SK-N-SH (cell line): ENCODE results near the gene KRT80.

Experiments
- EP300 ChIP-seq, 2 experiments: IDR thresholded peaks; 2 replicates each; pipeline versions ENCODE4 v1.4.0 to v1.6.1; 2012; ENCODE audit warnings: borderline replicate concordance in 1 of 2, low read depth in 1 of 2, low read length in 1 of 2
- EZH2phosphoT487 ChIP-seq: fragments of 200-600 bp; sonication (generic); IDR thresholded peaks from 2 replicates; pipeline ENCODE4 v1.6.1; 2017; ENCODE audit warnings: low read depth, mixed run types, mild to moderate bottlenecking, antibody characterized with exemption, moderate library complexity, borderline replicate concordance
- FOXM1 ChIP-seq: IDR thresholded peaks from 2 replicates; pipeline ENCODE4 v1.4.0; 2012; ENCODE audit warnings: low read depth, mild to moderate bottlenecking
- GATA2 ChIP-seq: sonication (generic); formaldehyde crosslinking; IDR thresholded peaks from 2 replicates; pipeline ENCODE4 v1.5.0; 2020; ENCODE audit warnings: mild to moderate bottlenecking, missing genetic modification reagents
- NRF1 ChIP-seq: IDR thresholded peaks from 2 replicates; pipeline ENCODE4 v1.6.1; 2012; ENCODE audit warnings: low read depth, mild to moderate bottlenecking, low read length
- POLR2AphosphoS5 ChIP-seq: IDR thresholded peaks from 2 replicates; pipeline ENCODE4 v1.6.1; 2012; ENCODE audit warnings: low read depth, low read length
- RFX5 ChIP-seq: IDR thresholded peaks from 2 replicates; pipeline ENCODE4 v1.6.1; 2012; ENCODE audit warnings: mild to moderate bottlenecking, improper control_type of control experiment, low read length
- SMC3 ChIP-seq: IDR thresholded peaks from 2 replicates; pipeline ENCODE4 v1.6.1; 2012; ENCODE audit warnings: low read depth, low read length, improper control_type of control experiment
- TAF1 ChIP-seq: IDR thresholded peaks from 2 replicates; pipeline ENCODE4 v1.6.1; 2012; ENCODE audit warnings: low read depth, mild to moderate bottlenecking, low read length, moderate library complexity, borderline replicate concordance
- YY1 ChIP-seq: IDR thresholded peaks from 2 replicates; pipeline ENCODE4 v1.4.0; 2012; ENCODE audit warnings: low read depth, mild to moderate bottlenecking
- TF ChIP-seq, protein P1 (sequence below): fragments of 200-600 bp; sonication (generic); IDR thresholded peaks from 2 replicates; pipeline ENCODE4 v1.6.1; 2017; ENCODE audit warnings: antibody characterized with exemption, mild to moderate bottlenecking, moderate library complexity
- TF ChIP-seq, protein P2 (sequence below): IDR thresholded peaks from 2 replicates; pipeline ENCODE4 v1.4.0; 2012; ENCODE audit warnings: low read depth, borderline replicate concordance
- TF ChIP-seq, protein P3 (sequence below): IDR thresholded peaks from 2 replicates; pipeline ENCODE4 v1.4.0; 2012; ENCODE audit warnings: low read depth

DNA sequence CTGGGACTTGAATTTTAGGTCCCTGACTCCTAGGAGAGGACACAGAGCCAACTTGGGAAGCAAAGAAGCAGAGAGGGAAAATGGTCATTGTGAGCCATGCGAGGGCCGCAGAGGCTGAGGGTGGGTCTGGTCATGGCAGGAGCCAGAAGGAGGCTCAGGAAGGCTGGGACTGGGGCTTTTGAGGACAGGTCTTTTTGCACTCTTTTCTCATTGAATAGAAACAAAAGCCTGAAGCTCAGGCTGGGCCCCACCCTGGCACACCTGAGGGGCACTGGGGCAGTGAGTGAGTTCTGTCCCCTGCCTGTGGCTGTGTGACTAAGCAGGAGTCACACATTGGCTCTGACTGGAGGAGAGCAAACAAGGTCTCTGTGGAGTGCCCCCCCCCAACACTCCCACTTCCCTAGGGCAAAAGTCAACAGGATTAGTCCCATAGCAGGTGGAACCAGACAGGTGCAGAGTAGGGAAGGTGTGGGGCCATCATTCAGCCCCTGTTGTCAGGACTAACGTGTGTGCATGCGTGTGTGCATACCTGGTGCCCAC is 44.1 kb upstream of the KRT80 start:
- TF ChIP-seq SMC3 (no peak), RFX5 (no peak), EZH2phosphoT487 (no peak), GATA2 (no peak), NRF1 (no peak), YY1 (no peak), TAF1 (no peak), FOXM1 (no peak), POLR2AphosphoS5 (no peak), EP300 (IDR thresholded peaks at IDR 0.05; ENCODE audit: borderline replicate concordance in 1 of 2, low read depth in 1 of 2, low read length in 1 of 2) (no peak)
- TF ChIP-seq, protein P1, sequence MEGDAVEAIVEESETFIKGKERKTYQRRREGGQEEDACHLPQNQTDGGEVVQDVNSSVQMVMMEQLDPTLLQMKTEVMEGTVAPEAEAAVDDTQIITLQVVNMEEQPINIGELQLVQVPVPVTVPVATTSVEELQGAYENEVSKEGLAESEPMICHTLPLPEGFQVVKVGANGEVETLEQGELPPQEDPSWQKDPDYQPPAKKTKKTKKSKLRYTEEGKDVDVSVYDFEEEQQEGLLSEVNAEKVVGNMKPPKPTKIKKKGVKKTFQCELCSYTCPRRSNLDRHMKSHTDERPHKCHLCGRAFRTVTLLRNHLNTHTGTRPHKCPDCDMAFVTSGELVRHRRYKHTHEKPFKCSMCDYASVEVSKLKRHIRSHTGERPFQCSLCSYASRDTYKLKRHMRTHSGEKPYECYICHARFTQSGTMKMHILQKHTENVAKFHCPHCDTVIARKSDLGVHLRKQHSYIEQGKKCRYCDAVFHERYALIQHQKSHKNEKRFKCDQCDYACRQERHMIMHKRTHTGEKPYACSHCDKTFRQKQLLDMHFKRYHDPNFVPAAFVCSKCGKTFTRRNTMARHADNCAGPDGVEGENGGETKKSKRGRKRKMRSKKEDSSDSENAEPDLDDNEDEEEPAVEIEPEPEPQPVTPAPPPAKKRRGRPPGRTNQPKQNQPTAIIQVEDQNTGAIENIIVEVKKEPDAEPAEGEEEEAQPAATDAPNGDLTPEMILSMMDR: no peak
- TF ChIP-seq, protein P2, sequence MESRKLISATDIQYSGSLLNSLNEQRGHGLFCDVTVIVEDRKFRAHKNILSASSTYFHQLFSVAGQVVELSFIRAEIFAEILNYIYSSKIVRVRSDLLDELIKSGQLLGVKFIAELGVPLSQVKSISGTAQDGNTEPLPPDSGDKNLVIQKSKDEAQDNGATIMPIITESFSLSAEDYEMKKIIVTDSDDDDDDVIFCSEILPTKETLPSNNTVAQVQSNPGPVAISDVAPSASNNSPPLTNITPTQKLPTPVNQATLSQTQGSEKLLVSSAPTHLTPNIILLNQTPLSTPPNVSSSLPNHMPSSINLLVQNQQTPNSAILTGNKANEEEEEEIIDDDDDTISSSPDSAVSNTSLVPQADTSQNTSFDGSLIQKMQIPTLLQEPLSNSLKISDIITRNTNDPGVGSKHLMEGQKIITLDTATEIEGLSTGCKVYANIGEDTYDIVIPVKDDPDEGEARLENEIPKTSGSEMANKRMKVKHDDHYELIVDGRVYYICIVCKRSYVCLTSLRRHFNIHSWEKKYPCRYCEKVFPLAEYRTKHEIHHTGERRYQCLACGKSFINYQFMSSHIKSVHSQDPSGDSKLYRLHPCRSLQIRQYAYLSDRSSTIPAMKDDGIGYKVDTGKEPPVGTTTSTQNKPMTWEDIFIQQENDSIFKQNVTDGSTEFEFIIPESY: no peak
- TF ChIP-seq, protein P3, sequence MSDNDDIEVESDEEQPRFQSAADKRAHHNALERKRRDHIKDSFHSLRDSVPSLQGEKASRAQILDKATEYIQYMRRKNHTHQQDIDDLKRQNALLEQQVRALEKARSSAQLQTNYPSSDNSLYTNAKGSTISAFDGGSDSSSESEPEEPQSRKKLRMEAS: no peak
